Kasumi-1 (cell line): ENCODE data around the gene RECQL.
"Not testable (repeated sequence)": the region's sequence is repeated elsewhere in the genome, so short reads cannot be mapped to it uniquely, and the experiment has no call there.

Experiments used
- DNase-seq, 2 experiments: peaks; one replicate each; lab custom pipeline; 2025; lab: John Stamatoyannopoulos, UW

The RECQL gene

GRCh38 chr12:21428241-21428640 is 73.2 kb downstream of the RECQL start:
- no peak for DNase-seq

- not testable (repeated sequence) for DNase-seq
Observed at GRCh38 chr12:21419009-21419699, 82.3 kb downstream of the RECQL start.
